ENCODE measurements around the gene C1QTNF5.

- TF ChIP-seq CTCF (IDR thresholded peaks at IDR 0.05; ENCODE audit: control extremely low read depth in 1 of 3, insufficient read depth in 1 of 3, low read depth in 1 of 3, low read length in 3 of 3), result no peak
- no peak for TF ChIP-seq RFX5 (IDR thresholded peaks at IDR 0.05; ENCODE audit: borderline replicate concordance, low read depth, low read length)
Measured at GRCh38 chr11:119342023-119342300, 1.3 kb upstream of the C1QTNF5 start.

All from H1 (cell line).